BLaER1 (cell line): ENCODE data around the gene CFHR3.
"Not testable (repeated sequence)": the region's sequence is repeated elsewhere in the genome, so short reads cannot be mapped to it uniquely, and the experiment has no call there.

ENCODE experiments used
- H3K27ac ChIP-seq: shearing (Covaris generic); formaldehyde crosslinking; 2 replicates; pipeline ENCODE4 v1.8.1; 2022
- H3K27me3 ChIP-seq: shearing (Covaris generic); formaldehyde crosslinking; 2 replicates; pipeline ENCODE4 v1.8.1; 2022
- H3K36me3 ChIP-seq: shearing (Covaris generic); formaldehyde crosslinking; 2 replicates; pipeline ENCODE4 v1.8.1; 2022
- H3K4me1 ChIP-seq: shearing (Covaris generic); formaldehyde crosslinking; 2 replicates; pipeline ENCODE4 v1.8.1; 2022
- H3K4me2 ChIP-seq: shearing (Covaris generic); formaldehyde crosslinking; 2 replicates; pipeline ENCODE4 v1.8.1; 2022
- H3K4me3 ChIP-seq: shearing (Covaris generic); formaldehyde crosslinking; 2 replicates; pipeline ENCODE4 v1.8.1; 2022
- H3K9ac ChIP-seq: shearing (Covaris generic); formaldehyde crosslinking; 2 replicates; pipeline ENCODE4 v1.8.1; 2022
- H3K9me3 ChIP-seq: shearing (Covaris generic); formaldehyde crosslinking; 2 replicates; pipeline ENCODE4 v1.8.1; 2022
- H4K20me1 ChIP-seq: shearing (Covaris generic); formaldehyde crosslinking; 2 replicates; pipeline ENCODE4 v1.8.1; 2022
- Cebpa-rat ChIP-seq: shearing (Covaris generic); IDR thresholded peaks from 2 replicates; pipeline ENCODE4 v1.8.1; 2022

CFHR3 gene

GRCh38 chr1:196774603-196775002, at the start of gene CFHR3:
CFHR3 (plus strand) TSS chr1:196774840; CDS start chr1:196774887, 47 bp downstream.
- H3K4me2 ChIP-seq, result no peak within 1 kb of the TSS
- H3K36me3 ChIP-seq, result no peaks in the 10 kb centered on the region
- no peaks in the 10 kb centered on the region for H3K4me1 ChIP-seq
- no peaks in the 10 kb centered on the region for H3K27me3 ChIP-seq
- H3K9ac ChIP-seq, result no peak within 1 kb of the TSS
- H3K9me3 ChIP-seq, result no peaks in the 10 kb centered on the region
- no peak within 1 kb of the TSS for H3K27ac ChIP-seq
- no peak for TF ChIP-seq Cebpa-rat
- H4K20me1 ChIP-seq, result no peaks in the 10 kb centered on the region
- no peak within 1 kb of the TSS for H3K4me3 ChIP-seq

GRCh38 chr1:196732526-196732925, 42.1 kb upstream of the CFHR3 start:
- H4K20me1 ChIP-seq, result no peaks in the 10 kb centered on the region
- no peaks in the 10 kb centered on the region; the same call in 1 of the 2 replicates for H3K9me3 ChIP-seq
- no peak overlapping the region for H3K9ac ChIP-seq
- no peaks in the 10 kb centered on the region for H3K36me3 ChIP-seq
- no peaks in the 10 kb centered on the region for H3K27me3 ChIP-seq
- no peak overlapping the region for H3K4me3 ChIP-seq
- TF ChIP-seq Cebpa-rat, result no peak
- H3K27ac ChIP-seq, result no peak overlapping the region
- H3K4me2 ChIP-seq, result no peak overlapping the region
- no peaks in the 10 kb centered on the region for H3K4me1 ChIP-seq

- TF ChIP-seq Cebpa-rat, result no peak
- Histone ChIP-seq H3K36me3 (no peaks in the 10 kb centered on the region), H3K4me3 (no peak overlapping the region), H3K27ac (no peak overlapping the region), H4K20me1 (no peaks in the 10 kb centered on the region), H3K9ac (no peak overlapping the region), H3K9me3 (peaks cover 6% of the 10 kb centered on the region), H3K4me1 (no peaks in the 10 kb centered on the region), H3K27me3 (no peaks in the 10 kb centered on the region), H3K4me2 (no peak overlapping the region)
Observed at GRCh38 chr1:196733091-196733970, 41.3 kb upstream of the CFHR3 start.

GRCh38 chr1:196734006-196734405, 40.6 kb upstream of the CFHR3 start:
- TF ChIP-seq Cebpa-rat, result no peak

GRCh38 chr1:196734460-196734859, 40.2 kb upstream of the CFHR3 start:
- Histone ChIP-seq H3K4me2 (no peak overlapping the region), H3K9ac (no peak overlapping the region), H3K27ac (no peak overlapping the region), H3K4me3 (no peak overlapping the region), H4K20me1 (no peaks in the 10 kb centered on the region), H3K4me1 (no peaks in the 10 kb centered on the region), H3K36me3 (peaks cover 3% of the 10 kb centered on the region; the same call in 1 of the 2 replicates), H3K9me3 (peaks cover 18% of the 10 kb centered on the region), H3K27me3 (no peaks in the 10 kb centered on the region)
- no peak for TF ChIP-seq Cebpa-rat

More at GRCh38 chr1:196734006-196734405, 40.6 kb upstream of the CFHR3 start:
- no peak overlapping the region for H3K4me3 ChIP-seq
- peaks cover 13% of the 10 kb centered on the region for H3K9me3 ChIP-seq
- no peak overlapping the region for H3K27ac ChIP-seq
- no peak overlapping the region for H3K9ac ChIP-seq
- peaks cover 3% of the 10 kb centered on the region; the same call in 1 of the 2 replicates for H3K36me3 ChIP-seq
- no peaks in the 10 kb centered on the region for H3K4me1 ChIP-seq
- no peak overlapping the region for H3K4me2 ChIP-seq
- H4K20me1 ChIP-seq, result no peaks in the 10 kb centered on the region
- H3K27me3 ChIP-seq, result no peaks in the 10 kb centered on the region

GRCh38 chr1:196738730-196739129, 35.9 kb upstream of the CFHR3 start:
- H3K27me3 ChIP-seq, result no peaks in the 10 kb centered on the region
- H3K4me2 ChIP-seq, result no peak overlapping the region
- H3K9me3 ChIP-seq, result peaks cover 24% of the 10 kb centered on the region
- no peaks in the 10 kb centered on the region for H3K4me1 ChIP-seq
- no peak overlapping the region for H3K9ac ChIP-seq
- no peaks in the 10 kb centered on the region for H4K20me1 ChIP-seq
- H3K27ac ChIP-seq, result no peak overlapping the region
- H3K36me3 ChIP-seq, result peaks cover 3% of the 10 kb centered on the region; the same call in 1 of the 2 replicates
- no peak for TF ChIP-seq Cebpa-rat
- no peak overlapping the region for H3K4me3 ChIP-seq

- not testable (repeated sequence) for H3K27me3 ChIP-seq, H3K4me2 ChIP-seq, H3K9ac ChIP-seq, H3K4me1 ChIP-seq, H3K4me3 ChIP-seq, H3K36me3 ChIP-seq, H4K20me1 ChIP-seq, H3K27ac ChIP-seq
- peaks cover 19% of the 10 kb centered on the region for H3K9me3 ChIP-seq
Observed at GRCh38 chr1:196743244-196743643, 31.4 kb upstream of the CFHR3 start.

GRCh38 chr1:196765019-196765740, 9.5 kb upstream of the CFHR3 start:
- not testable (repeated sequence) for H4K20me1 ChIP-seq, H3K27me3 ChIP-seq, H3K4me1 ChIP-seq, H3K9me3 ChIP-seq, H3K4me2 ChIP-seq, H3K36me3 ChIP-seq, H3K9ac ChIP-seq, H3K4me3 ChIP-seq, H3K27ac ChIP-seq

GRCh38 chr1:196769823-196770222, 4.8 kb upstream of the CFHR3 start:
- not testable (repeated sequence) for H3K27ac ChIP-seq, H4K20me1 ChIP-seq, H3K4me1 ChIP-seq, H3K4me3 ChIP-seq, H3K4me2 ChIP-seq, H3K9ac ChIP-seq, H3K36me3 ChIP-seq, H3K27me3 ChIP-seq, H3K9me3 ChIP-seq

- no peak overlapping the region for H3K27ac ChIP-seq
- TF ChIP-seq Cebpa-rat, result no peak
- no peak overlapping the region for H3K4me3 ChIP-seq
- H4K20me1 ChIP-seq, result no peaks in the 10 kb centered on the region
- no peaks in the 10 kb centered on the region for H3K9me3 ChIP-seq
- H3K27me3 ChIP-seq, result no peaks in the 10 kb centered on the region
- H3K36me3 ChIP-seq, result no peaks in the 10 kb centered on the region
- H3K4me2 ChIP-seq, result no peak overlapping the region
- no peak overlapping the region for H3K9ac ChIP-seq
- H3K4me1 ChIP-seq, result no peaks in the 10 kb centered on the region
Observed at GRCh38 chr1:196773713-196774112, 927 bp upstream of the CFHR3 start.
